NCI-H128 (cell line): ENCODE results near the gene NOP53.
"Not testable (repeated sequence)": the region's sequence is repeated elsewhere in the genome, so short reads cannot be mapped to it uniquely, and the experiment has no call there.

Experiments
- DNase-seq: peaks from one replicate; lab custom pipeline; 2025; ENCODE audit not compliant: unreplicated experiment; lab: John Stamatoyannopoulos, UW

The NOP53 gene

DNA sequence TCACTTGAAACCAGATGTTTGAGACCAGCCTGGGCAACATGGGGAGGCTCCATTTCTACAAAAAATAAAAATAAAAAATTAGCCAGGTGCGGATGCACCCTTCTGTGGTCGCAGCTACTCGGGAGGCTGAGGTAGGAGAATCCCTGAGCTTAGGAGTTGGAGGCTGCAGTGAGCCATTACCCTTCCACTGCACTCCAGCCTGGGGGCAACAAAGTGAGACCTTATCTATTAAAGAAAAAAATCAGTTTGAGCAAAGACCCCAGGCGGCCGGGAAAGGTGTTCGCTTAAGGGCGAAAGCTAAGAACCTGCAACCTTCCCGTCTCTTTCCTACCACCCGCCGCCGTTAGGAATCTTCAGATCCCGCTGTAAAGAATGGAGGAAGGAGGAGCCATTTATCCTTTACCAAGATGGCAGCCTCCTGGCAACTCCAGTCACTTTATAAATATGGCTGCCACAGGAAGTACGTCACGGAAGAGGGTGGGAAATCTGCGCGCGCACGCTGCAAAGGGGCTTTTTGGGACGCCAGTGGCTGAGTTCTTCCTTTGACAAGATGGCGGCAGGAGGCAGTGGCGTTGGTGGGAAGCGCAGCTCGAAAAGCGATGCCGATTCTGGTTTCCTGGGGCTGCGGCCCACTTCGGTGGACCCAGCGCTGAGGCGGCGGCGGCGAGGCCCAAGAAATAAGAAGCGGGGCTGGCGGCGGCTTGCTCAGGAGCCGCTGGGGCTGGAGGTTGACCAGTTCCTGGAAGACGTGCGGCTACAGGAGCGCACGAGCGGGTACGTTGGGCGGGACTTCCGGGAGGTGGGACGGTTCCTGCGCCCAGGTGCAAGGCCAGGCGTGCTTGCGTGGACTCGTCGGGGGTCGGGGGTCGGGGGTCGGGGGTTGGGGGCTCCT lies at the start of gene NOP53:
Gene NOP53, plus strand, starts transcription at position 537 of the 892 bp plus-strand sequence. Its CDS starts 14 bp downstream, at position 551.
- peak; percentile 96 for DNase-seq

DNA sequence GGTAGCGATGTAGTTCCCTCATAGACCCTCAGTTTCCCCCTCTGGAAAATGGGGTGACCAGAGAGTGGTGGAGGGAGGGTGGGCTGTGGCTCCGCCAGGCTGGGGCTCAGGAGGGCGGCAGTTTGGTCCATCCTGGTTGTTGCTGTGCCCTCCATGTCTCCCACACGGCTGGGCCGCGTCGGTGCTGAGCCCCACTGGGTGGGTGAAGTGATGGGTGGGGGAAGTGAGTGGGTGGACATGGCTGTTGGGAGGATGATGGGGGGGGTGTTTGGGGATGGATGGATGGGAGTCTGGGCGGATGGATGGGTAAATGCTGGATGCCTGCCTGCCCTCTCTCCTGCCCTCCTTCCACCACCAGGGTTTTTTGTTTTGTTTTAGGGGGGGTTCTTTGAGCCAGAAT lies 48.7 kb upstream of the NOP53 start:
- DNase-seq = no peak

GRCh38 chr19:47697863-47698609 lies 47.3 kb upstream of the NOP53 start:
- peak; percentile 34 for DNase-seq

GRCh38 chr19:47698631-47699359 lies 46.6 kb upstream of the NOP53 start:
- DNase-seq = no peak

- DNase-seq = no peak
Observed at GRCh38 chr19:47699360-47699917, 45.9 kb upstream of the NOP53 start.

- DNase-seq = no peak
Observed at GRCh38 chr19:47700934-47701716, 44.2 kb upstream of the NOP53 start.

DNA sequence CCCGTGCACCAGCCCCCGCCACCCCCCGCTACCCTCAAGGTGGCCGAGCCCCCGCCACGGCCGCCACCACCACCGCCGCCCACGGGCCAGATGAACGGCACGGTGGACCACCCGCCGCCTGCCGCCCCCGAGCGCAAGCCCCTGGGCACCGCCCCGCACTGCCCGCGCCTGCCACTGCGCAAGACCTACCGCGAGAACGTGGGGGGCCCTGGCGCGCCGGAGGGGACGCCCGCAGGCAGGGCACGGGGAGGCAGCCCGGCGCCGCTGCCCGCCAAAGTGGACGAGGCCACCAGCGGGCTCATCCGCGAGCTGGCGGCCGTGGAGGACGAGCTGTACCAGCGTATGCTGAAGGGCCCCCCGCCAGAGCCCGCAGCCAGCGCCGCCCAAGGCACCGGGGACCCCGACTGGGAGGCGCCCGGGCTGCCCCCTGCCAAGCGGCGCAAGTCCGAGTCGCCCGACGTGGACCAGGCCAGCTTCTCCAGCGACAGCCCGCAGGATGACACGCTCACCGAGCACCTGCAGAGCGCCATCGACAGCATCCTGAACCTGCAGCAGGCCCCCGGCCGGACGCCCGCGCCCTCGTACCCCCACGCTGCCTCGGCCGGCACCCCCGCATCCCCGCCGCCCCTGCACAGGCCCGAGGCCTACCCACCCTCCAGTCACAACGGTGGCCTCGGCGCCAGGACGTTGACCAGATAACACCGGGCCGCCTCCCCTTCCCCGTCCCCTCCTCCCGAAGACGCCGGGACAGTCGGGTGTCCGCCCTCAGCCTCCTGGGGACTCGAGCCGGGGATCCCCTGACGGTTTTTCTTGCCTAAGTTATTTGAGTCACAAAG lies 43.4 kb upstream of the NOP53 start:
- no peak for DNase-seq

DNA sequence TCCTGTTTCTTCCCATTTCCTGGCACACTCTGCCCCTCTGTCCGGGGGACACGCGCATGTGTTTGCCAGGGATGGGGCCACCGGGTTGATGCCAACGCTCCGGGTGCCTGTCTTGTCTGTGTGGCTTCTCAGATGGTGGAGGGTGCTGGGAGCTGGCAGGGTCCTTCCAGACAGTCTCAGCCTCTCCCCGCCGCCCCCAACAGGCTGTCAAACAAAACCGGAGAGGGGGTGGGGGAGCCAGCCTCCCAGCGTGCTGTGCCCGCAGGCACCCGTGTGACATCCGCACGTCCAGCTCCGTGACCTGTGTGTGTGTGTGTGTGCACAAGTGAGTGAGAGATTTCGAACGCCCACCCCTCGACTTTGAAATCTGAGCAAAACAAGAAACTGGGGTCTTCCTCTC lies 42.7 kb upstream of the NOP53 start:
- no peak for DNase-seq

DNA sequence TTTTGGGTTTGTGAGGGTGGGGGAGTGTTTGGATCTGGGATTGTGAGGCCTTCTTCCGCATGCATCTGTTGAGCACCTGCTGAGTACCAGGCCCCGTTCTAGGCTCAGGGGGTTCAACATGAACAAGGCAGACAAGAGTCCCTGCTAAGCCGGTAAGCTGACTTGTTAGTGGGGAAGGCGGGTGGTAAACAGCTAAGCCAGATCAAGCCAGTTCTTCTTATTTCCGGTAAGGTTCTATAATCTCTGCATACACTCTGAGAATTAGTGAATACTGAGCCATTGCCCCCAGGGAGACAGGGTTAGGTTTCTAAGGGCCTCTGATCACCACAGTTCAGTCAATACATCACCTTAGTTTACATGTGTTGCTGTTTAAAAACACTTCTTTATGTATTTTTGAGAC lies 42.0 kb upstream of the NOP53 start:
- no peak for DNase-seq

DNA sequence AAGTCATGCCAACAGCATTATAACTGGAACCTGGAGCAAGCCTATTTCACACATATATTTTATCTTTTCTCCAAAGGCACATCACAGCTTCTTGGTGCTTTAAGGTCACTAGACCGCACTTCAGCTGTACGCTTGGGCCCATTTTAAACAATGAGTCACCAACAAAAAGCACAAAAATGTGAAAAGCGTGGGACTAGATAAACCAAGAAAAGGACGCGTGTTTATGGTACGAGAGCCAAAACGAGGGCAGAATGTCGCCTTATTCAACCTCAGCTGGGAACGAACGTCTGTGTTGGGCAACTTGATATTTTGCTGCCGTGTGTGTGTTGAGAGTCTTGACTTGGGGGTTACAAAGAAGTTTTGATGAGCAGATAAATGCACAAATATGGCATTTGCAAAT lies 41.3 kb upstream of the NOP53 start:
- DNase-seq = no peak

DNA sequence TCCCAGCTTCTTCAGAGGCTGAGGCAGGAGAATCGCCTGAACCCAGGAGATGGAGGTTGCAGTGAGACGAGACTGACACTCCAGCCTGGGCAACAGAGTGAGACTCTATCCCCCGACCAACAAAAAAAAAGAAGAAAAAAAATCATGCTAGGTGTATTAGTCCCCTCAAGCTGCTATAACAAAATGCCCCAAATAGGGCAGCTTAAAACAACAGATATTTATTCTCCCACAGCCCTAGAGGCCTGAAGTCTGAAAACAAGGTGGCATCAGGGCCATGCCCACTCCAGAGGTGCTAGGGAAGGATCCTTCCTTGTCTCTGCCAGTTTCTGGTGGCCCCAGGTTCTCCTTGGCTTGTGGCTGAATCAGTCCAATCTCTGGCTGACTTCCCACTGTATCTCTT lies 40.7 kb upstream of the NOP53 start:
- no peak for DNase-seq

DNA sequence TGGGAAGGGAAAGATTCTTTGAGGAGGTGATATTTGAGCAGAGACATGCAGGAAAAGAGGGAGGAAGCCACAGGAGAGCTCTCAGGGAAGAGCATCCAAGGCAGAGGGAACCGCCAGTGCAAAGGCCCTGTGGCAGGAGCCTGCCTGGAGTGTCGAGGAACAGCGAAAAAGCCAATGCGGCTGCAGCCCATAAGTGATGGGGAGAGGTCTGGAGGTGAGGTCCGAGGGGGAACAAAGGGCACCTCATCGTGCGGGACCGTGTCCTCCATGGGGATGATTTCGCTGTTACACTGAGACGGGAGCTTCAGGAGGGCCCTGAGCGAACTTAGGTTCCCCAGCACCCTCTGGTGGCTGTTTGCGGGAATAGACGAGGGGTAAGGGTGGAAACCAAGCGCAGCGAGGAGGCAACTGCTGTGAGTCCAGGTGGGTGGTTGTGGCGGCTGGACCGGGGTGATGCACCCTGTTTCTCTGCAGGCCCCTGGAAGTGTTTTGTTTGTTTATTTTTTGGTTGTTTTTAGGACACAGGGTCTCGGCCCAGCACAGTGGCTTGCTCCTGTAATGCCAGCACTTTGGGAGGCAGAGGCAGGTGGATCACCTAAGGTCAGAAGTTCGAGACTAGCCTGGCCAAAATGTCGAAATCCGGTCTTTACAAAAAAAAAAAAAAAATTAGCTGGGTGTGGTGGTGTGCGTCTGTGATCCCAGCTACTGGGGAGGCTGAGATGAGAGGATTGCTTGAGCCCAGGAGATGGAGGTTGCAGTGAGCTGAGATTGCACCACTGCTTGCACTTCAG lies 38.0 kb upstream of the NOP53 start:
- DNase-seq = peak; percentile 28

DNA sequence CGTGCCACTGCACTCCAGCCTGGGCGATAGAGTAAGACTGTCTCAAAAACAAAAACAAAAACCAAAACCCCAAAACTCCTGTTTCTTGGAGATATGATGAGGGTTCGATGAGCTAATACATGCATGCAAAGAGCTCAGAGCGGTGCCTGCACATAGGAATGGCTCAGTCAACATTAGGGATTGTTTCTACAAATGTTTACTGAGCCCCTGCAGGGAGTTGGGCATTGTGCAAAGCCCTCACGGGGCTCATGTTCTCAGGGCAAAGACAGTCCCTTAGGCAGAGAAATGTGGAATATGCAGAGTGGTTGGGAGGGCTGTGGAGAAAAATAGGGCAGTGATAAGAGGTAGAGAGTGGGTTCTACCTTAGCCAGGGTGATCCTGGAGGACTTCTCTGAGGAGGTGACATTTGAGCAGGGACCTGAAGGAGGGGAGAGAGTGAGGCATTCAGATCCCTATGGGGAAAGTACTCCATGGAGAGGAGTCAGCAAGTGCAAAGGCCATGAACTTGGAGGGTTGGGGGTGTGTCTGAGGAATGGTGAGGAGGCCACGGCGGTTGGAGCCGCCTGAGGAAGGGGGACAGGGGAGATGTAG lies 33.6 kb upstream of the NOP53 start:
- no peak for DNase-seq

- DNase-seq = no peak
Observed at GRCh38 chr19:47713046-47714021, 32.0 kb upstream of the NOP53 start, which contains the start of gene EHD2. Gene EHD2, plus strand, starts transcription at chr19:47713422. Its CDS starts 3,191 bp downstream, at chr19:47716613.

DNA sequence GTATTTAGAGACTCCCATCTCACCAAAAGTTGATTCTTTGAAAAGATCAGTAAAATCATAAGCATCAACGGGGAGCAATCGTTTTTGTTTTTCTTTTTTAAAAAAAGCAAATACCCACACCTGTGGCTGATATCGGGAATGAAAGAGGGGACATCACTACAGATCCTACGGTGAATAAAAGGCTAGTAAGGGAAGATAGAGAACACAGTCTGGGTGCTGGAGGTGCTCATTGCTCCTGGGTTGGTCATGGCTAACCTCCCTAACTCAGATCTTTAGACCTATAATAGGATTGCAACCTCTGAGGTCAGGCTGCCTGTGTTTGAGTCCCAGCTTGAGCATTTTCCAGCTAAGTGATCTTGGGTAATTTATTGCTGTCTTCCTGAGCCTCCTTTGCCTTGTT lies 31.0 kb upstream of the NOP53 start:
- DNase-seq = no peak

DNA sequence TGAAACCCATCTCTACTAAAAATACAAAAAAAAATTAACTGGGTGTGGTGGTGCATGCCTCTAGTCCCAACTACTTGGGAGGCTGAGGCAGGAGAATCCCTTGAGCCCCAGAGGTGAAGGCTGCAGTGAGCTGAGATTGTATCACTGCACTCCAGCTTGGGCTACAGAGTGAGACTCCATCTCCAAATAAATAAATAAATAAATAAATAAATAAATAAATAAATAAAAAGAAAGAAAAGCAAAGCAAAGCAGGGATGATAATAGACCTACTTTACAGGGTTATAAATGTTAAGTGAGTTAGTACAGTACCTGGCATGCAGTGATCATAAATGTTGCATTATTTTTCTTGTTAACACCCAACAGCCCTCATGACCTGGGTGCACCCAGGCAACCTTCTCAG lies 30.5 kb upstream of the NOP53 start:
- DNase-seq = not testable (repeated sequence)
